Stimulated activated CD8-positive, alpha-beta memory T cell treated with anti-CD3 and anti-CD28 coated beads, Interleukin-4, amount 100 ng/mL, for 1 hour (primary cell): Measurements from ENCODE around the gene IL7R.
"Not testable (repeated sequence)": the region's sequence is repeated elsewhere in the genome, so short reads cannot be mapped to it uniquely, and the experiment has no call there.

Experiments
- DNase-seq, 2 donors: peaks; one replicate each; pipeline ENCODE4 v3.0.0-alpha.2; 2020; ENCODE audit warnings: low read depth in 2 of 2, low spot score in 1 of 2

The IL7R gene

GRCh38 chr5:35870605-35871004 lies 13.9 kb downstream of the IL7R start:
- DNase-seq = no peak

GRCh38 chr5:35876454-35876853 lies 19.8 kb downstream of the IL7R start:
- DNase-seq = no peak

GRCh38 chr5:35876922-35877321 lies 20.2 kb downstream of the IL7R start:
- no peak for DNase-seq

GRCh38 chr5:35877655-35878054 lies 21.0 kb downstream of the IL7R start:
- DNase-seq = no peak

GRCh38 chr5:35878079-35878478 lies 21.4 kb downstream of the IL7R start:
- no peak for DNase-seq

GRCh38 chr5:35879096-35879495 lies 22.4 kb downstream of the IL7R start:
- DNase-seq = no peak

- DNase-seq = no peak
Measured at GRCh38 chr5:35879649-35880048, 23.0 kb downstream of the IL7R start.

GRCh38 chr5:35880156-35880555 lies 23.5 kb downstream of the IL7R start:
- no peak for DNase-seq

- no peak for DNase-seq
Measured at GRCh38 chr5:35881758-35882157, 25.1 kb downstream of the IL7R start.

- no peak for DNase-seq
Measured at GRCh38 chr5:35884191-35884769, 27.6 kb downstream of the IL7R start.

- DNase-seq = no peak
Measured at GRCh38 chr5:35884773-35885172, 28.1 kb downstream of the IL7R start.

- DNase-seq = no peak
Measured at GRCh38 chr5:35886381-35886780, 29.7 kb downstream of the IL7R start.

- DNase-seq = no peak
Measured at GRCh38 chr5:35887321-35888100, 30.8 kb downstream of the IL7R start.

- DNase-seq = no peak
Measured at GRCh38 chr5:35890021-35891020, 33.6 kb downstream of the IL7R start.

GRCh38 chr5:35892799-35893198 lies 36.1 kb downstream of the IL7R start:
- not testable (repeated sequence) for DNase-seq

- no peak for DNase-seq
Measured at GRCh38 chr5:35894131-35894530, 37.4 kb downstream of the IL7R start.

GRCh38 chr5:35898952-35899660 lies 42.4 kb downstream of the IL7R start:
- DNase-seq = no peak

- DNase-seq = no peak
Measured at GRCh38 chr5:35899800-35900199, 43.1 kb downstream of the IL7R start.

GRCh38 chr5:35900972-35901695 lies 44.4 kb downstream of the IL7R start:
- DNase-seq = no peak

GRCh38 chr5:35902046-35902672 lies 45.5 kb downstream of the IL7R start:
- DNase-seq = no peak
